HepG2 (cell line): ENCODE results near the gene LAMB2. TPM values are rescaled to one million over a fixed set of nuclear protein-coding genes. Genes with fewer than 3 reads are reported as not detected.
A peak's percentile ranks its signal among the peaks of the same experiment; 100 is the strongest.

ENCODE experiments used
- ATF1 ChIP-seq: IDR thresholded peaks from 2 replicates; pipeline ENCODE4 v1.6.1; 2016; ENCODE audit warnings: mild to moderate bottlenecking, control low read depth
- DMAP1 ChIP-seq: IDR thresholded peaks from 2 replicates; pipeline ENCODE4 v1.6.1; 2016
- DMTF1 ChIP-seq: sonication (generic); formaldehyde crosslinking; IDR thresholded peaks from 2 replicates; pipeline ENCODE4 v1.4.0; 2020; ENCODE audit warnings: mild to moderate bottlenecking, missing genetic modification reagents
- HNF1A ChIP-seq, 2 experiments: sonication (generic) in 1 of 2; formaldehyde crosslinking in 1 of 2; IDR thresholded peaks; 2 replicates each; pipeline versions ENCODE4 v1.4.0 to v1.6.1; 2016 to 2020; ENCODE audit warnings: borderline replicate concordance in 1 of 2, low read depth in 1 of 2, mild to moderate bottlenecking in 1 of 2, missing genetic modification reagents in 1 of 2
- MEF2D ChIP-seq: sonication (generic); formaldehyde crosslinking; IDR thresholded peaks from 2 replicates; pipeline ENCODE4 v1.5.1; 2020; ENCODE audit warnings: mild to moderate bottlenecking, missing genetic modification reagents
- NFE2L1 ChIP-seq: sonication (generic); formaldehyde crosslinking; IDR thresholded peaks from 2 replicates; pipeline ENCODE4 v1.4.0; 2020; ENCODE audit warnings: missing genetic modification reagents, mild to moderate bottlenecking, borderline replicate concordance
- SIX1 ChIP-seq: sonication (generic); formaldehyde crosslinking; IDR thresholded peaks from 2 replicates; pipeline ENCODE4 v1.4.0; 2020; ENCODE audit warnings: missing genetic modification reagents, borderline replicate concordance
- SP2 ChIP-seq: sonication (generic); formaldehyde crosslinking; IDR thresholded peaks from 2 replicates; pipeline ENCODE4 v1.5.1; 2020; ENCODE audit warnings: mild to moderate bottlenecking, missing genetic modification reagents
- ZFY ChIP-seq: sonication (generic); formaldehyde crosslinking; IDR thresholded peaks from 2 replicates; pipeline ENCODE4 v1.4.0; 2020; ENCODE audit warnings: missing genetic modification reagents
- ZKSCAN1 ChIP-seq: fragments of 150-350 bp; IDR thresholded peaks from 2 replicates; pipeline ENCODE4 v1.6.1; 2014; ENCODE audit warnings: low read length
- ZKSCAN8 ChIP-seq: IDR thresholded peaks from 2 replicates; pipeline ENCODE4 v1.6.1; 2016; ENCODE audit warnings: borderline replicate concordance, missing genetic modification reagents, missing compliant biosample characterization
- ZNF343 ChIP-seq: sonication (generic); formaldehyde crosslinking; IDR thresholded peaks from 2 replicates; pipeline ENCODE4 v1.4.0; 2020; ENCODE audit warnings: mild to moderate bottlenecking, missing genetic modification reagents
- ZNF513 ChIP-seq: sonication (generic); formaldehyde crosslinking; conservative IDR thresholded peaks from 2 replicates; pipeline ENCODE4 v1.5.0; 2020; ENCODE audit warnings: missing genetic modification reagents
- ZNF563 ChIP-seq: sonication (generic); formaldehyde crosslinking; IDR thresholded peaks from 2 replicates; pipeline ENCODE4 v1.8.0; 2022; ENCODE audit warnings: mild to moderate bottlenecking, moderate library complexity, missing genetic modification reagents
- ZNF569 ChIP-seq: sonication (generic); formaldehyde crosslinking; IDR thresholded peaks from 2 replicates; pipeline ENCODE4 v1.5.0; 2020; ENCODE audit warnings: mild to moderate bottlenecking, missing genetic modification reagents, moderate library complexity, borderline replicate concordance
- ZNF619 ChIP-seq: sonication (generic); formaldehyde crosslinking; IDR thresholded peaks from 2 replicates; pipeline ENCODE4 v1.4.0; 2020; ENCODE audit warnings: mild to moderate bottlenecking, missing genetic modification reagents
- ZNF629 ChIP-seq: sonication (generic); formaldehyde crosslinking; conservative IDR thresholded peaks from 2 replicates; pipeline ENCODE4 v1.5.0; 2020; ENCODE audit warnings: missing genetic modification reagents
- polyA plus RNA-seq, 8 experiments: library from polyadenylated mRNA; depleted of rRNA in 3 of 8; stranded (reverse) in 7 of 8; unstranded in 1 of 8; fragments of >200 nt; fragmentation: Illumina TruSeq in 4 of 8; extraction: Trizol in 4 of 8; gene quantifications; 2 replicates each; pipeline versions ENCODE4 v1.2.1 to v1.2.3, GENCODE V29; 2011 to 2016; ENCODE audit warnings: low read depth in 4 of 8, missing spikeins in 1 of 8, mixed read lengths in 1 of 8; ENCODE audit not compliant: insufficient read depth in 1 of 8
- total RNA-seq, 5 experiments: library from RNA; depleted of rRNA; stranded (reverse); fragments of >200 nt; fragmentation: Illumina TruSeq; extraction: Trizol; gene quantifications; 2 replicates each; pipeline ENCODE4 v1.2.3, GENCODE V29; 2016; ENCODE audit warnings: low read depth in 1 of 5
- TF ChIP-seq, protein P1 (sequence below): IDR thresholded peaks from 2 replicates; pipeline ENCODE4 v1.6.1; 2012; ENCODE audit warnings: inconsistent platforms
- TF ChIP-seq, protein P2 (sequence below): fragments of 450-650 bp; IDR thresholded peaks from 2 replicates; pipeline ENCODE4 v1.6.1; 2016

LAMB2 gene
- total and polyA plus RNA-seq, 2 of the 13 experiments (the other 11 are each of a cell fraction or from before 2014, with no cell fraction given): 208 to 443 TPM

- TF ChIP-seq HNF1A (IDR thresholded peaks at IDR 0.05; ENCODE audit: low read depth) (no peak), HNF1A (CRISPR knock-in tag; IDR thresholded peaks at IDR 0.05; ENCODE audit: borderline replicate concordance) (no peak), ZNF569 (no peak), ZKSCAN1 (no peak), SIX1 (CRISPR knock-in tag) (no peak), DMTF1 (peak; percentile 14; the same call in 1 of the 2 replicates), SP2 (CRISPR knock-in tag) (no peak), MEF2D (CRISPR knock-in tag) (peak; percentile 35; the same call in 1 of the 2 replicates), ZNF563 (CRISPR knock-in tag) (no peak), ZNF629 (CRISPR knock-in tag) (no peak), ZNF513 (no peak), DMAP1 (CRISPR knock-in tag) (no peak; the same call in none of the 2 replicates), ZNF343 (CRISPR knock-in tag) (peak; percentile 74; the same call in 1 of the 2 replicates), NFE2L1 (CRISPR knock-in tag) (no peak), ZNF619 (CRISPR knock-in tag) (no peak), ZKSCAN8 (CRISPR knock-in tag) (no peak), ZFY (no peak; the same call in none of the 2 replicates), ATF1 (CRISPR knock-in tag) (peak; percentile 82)
- TF ChIP-seq, protein P1, sequence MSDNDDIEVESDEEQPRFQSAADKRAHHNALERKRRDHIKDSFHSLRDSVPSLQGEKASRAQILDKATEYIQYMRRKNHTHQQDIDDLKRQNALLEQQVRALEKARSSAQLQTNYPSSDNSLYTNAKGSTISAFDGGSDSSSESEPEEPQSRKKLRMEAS: no peak
- TF ChIP-seq, protein P2, sequence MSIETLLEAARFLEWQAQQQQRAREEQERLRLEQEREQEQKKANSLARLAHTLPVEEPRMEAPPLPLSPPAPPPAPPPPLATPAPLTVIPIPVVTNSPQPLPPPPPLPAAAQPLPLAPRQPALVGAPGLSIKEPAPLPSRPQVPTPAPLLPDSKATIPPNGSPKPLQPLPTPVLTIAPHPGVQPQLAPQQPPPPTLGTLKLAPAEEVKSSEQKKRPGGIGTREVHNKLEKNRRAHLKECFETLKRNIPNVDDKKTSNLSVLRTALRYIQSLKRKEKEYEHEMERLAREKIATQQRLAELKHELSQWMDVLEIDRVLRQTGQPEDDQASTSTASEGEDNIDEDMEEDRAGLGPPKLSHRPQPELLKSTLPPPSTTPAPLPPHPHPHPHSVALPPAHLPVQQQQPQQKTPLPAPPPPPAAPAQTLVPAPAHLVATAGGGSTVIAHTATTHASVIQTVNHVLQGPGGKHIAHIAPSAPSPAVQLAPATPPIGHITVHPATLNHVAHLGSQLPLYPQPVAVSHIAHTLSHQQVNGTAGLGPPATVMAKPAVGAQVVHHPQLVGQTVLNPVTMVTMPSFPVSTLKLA: no peak
Measured at GRCh38 chr3:49092938-49093852, 39.7 kb downstream of the LAMB2 start (continued).
